Measurements from ENCODE around the gene COPS9.

DNA sequence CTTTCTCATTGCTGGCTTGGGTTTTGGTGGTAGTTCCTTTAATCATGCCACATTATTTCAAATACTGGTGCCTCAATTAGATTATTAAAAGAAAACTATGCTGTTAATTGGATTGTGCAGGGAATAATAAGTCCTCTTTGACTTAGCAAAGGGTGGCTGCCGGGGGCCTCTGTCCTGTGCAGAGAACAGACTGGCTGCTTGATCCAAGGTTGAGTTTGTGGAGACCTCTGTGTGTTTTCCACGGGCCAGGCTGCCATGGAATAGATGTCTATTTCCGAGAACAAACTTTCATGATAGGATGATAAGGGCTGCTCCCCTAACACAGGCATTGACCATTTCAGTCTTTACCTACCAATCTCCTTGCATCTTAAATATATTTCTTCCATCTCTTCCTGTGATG lies 34.8 kb upstream of the COPS9 start:
- TF ChIP-seq, protein P1, sequence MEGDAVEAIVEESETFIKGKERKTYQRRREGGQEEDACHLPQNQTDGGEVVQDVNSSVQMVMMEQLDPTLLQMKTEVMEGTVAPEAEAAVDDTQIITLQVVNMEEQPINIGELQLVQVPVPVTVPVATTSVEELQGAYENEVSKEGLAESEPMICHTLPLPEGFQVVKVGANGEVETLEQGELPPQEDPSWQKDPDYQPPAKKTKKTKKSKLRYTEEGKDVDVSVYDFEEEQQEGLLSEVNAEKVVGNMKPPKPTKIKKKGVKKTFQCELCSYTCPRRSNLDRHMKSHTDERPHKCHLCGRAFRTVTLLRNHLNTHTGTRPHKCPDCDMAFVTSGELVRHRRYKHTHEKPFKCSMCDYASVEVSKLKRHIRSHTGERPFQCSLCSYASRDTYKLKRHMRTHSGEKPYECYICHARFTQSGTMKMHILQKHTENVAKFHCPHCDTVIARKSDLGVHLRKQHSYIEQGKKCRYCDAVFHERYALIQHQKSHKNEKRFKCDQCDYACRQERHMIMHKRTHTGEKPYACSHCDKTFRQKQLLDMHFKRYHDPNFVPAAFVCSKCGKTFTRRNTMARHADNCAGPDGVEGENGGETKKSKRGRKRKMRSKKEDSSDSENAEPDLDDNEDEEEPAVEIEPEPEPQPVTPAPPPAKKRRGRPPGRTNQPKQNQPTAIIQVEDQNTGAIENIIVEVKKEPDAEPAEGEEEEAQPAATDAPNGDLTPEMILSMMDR (conservative IDR thresholded peaks at IDR 0.05; ENCODE audit: low read depth, low read length): no peak
- TF ChIP-seq EZH2phosphoT487 (IDR thresholded peaks at IDR 0.05; ENCODE audit: borderline replicate concordance, low read length): no peak

Data from PC-3 (cell line).